Neural progenitor cell (in vitro differentiated cells): ENCODE results near the gene SNAPC4.

Experiments used
- EZH2 ChIP-seq: fragments of 200-600 bp; sonication (generic); IDR thresholded peaks from 2 replicates; pipeline ENCODE4 v1.6.1; 2017; ENCODE audit warnings: antibody characterized with exemption, mild to moderate bottlenecking, moderate library complexity
- EZH2phosphoT487 ChIP-seq: fragments of 200-600 bp; sonication (generic); IDR thresholded peaks from 2 replicates; pipeline ENCODE4 v1.6.1; 2017; ENCODE audit warnings: antibody characterized with exemption
- TF ChIP-seq, protein P1 (sequence below): fragments of 200-600 bp; sonication (generic); IDR thresholded peaks from 2 replicates; pipeline ENCODE4 v1.5.1; 2017; ENCODE audit warnings: antibody characterized with exemption, mild to moderate bottlenecking

DNA sequence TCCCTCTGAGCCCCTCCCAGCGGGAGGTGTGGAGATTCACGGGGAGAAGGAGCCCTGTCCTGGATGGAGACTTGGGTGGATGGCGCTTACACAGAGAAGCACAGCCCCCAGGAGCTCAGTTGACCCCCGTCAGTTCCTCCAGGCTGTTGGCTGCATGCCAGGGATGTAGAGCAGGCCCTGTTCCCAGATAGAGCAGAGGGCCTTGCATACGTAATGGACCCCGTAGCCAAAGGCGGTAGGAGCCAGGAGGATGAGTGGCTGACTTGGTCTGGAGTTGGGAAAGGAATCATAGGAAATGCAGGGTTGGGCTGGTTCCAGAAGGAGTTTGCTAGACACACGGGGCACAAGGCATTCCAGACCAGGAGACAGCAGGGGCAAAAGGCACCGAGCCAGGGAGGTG, 13.0 kb upstream of the SNAPC4 start:
- TF ChIP-seq, protein P1, sequence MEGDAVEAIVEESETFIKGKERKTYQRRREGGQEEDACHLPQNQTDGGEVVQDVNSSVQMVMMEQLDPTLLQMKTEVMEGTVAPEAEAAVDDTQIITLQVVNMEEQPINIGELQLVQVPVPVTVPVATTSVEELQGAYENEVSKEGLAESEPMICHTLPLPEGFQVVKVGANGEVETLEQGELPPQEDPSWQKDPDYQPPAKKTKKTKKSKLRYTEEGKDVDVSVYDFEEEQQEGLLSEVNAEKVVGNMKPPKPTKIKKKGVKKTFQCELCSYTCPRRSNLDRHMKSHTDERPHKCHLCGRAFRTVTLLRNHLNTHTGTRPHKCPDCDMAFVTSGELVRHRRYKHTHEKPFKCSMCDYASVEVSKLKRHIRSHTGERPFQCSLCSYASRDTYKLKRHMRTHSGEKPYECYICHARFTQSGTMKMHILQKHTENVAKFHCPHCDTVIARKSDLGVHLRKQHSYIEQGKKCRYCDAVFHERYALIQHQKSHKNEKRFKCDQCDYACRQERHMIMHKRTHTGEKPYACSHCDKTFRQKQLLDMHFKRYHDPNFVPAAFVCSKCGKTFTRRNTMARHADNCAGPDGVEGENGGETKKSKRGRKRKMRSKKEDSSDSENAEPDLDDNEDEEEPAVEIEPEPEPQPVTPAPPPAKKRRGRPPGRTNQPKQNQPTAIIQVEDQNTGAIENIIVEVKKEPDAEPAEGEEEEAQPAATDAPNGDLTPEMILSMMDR: no peak
- TF ChIP-seq EZH2 (no peak), EZH2phosphoT487 (no peak)
